Parathyroid adenoma (tissue), 2 donors: ENCODE measurements around the gene MYO5C.

Source experiments
- H2AFZ ChIP-seq: fragments of 300-600 bp; sonication (generic); one replicate; pipeline ENCODE4 v1.7.0; 2017; ENCODE audit warnings: antibody characterized with exemption, mild to moderate bottlenecking
- H3K27ac ChIP-seq: fragments of 300-600 bp; sonication (generic); one replicate; pipeline ENCODE4 v1.7.0; 2017
- H3K27me3 ChIP-seq: fragments of 300-600 bp; sonication (generic); one replicate; pipeline ENCODE4 v1.7.0; 2017; ENCODE audit warnings: low read length; ENCODE audit not compliant: control insufficient read depth, insufficient read depth
- H3K36me3 ChIP-seq: fragments of 300-600 bp; sonication (generic); one replicate; pipeline ENCODE4 v1.7.0; 2017; ENCODE audit warnings: low read length; ENCODE audit not compliant: control insufficient read depth, insufficient read depth
- H3K4me1 ChIP-seq: fragments of 300-600 bp; sonication (generic); one replicate; pipeline ENCODE4 v1.7.0; 2017; ENCODE audit warnings: control low read depth
- H3K4me2 ChIP-seq: fragments of 300-600 bp; sonication (generic); one replicate; pipeline ENCODE4 v1.7.0; 2017; ENCODE audit warnings: low read length
- H3K4me3 ChIP-seq: fragments of 300-600 bp; sonication (generic); one replicate; pipeline ENCODE4 v1.7.0; 2017; ENCODE audit warnings: low read depth, low read length
- H3K79me2 ChIP-seq: fragments of 300-600 bp; sonication (generic); one replicate; pipeline ENCODE4 v1.7.0; 2017; ENCODE audit warnings: control low read depth
- H3K9ac ChIP-seq: fragments of 300-600 bp; sonication (generic); one replicate; pipeline ENCODE4 v1.7.0; 2017; ENCODE audit warnings: mild to moderate bottlenecking
- H3K9me3 ChIP-seq: fragments of 300-600 bp; sonication (generic); one replicate; pipeline ENCODE4 v1.7.0; 2017; ENCODE audit warnings: low read length; ENCODE audit not compliant: control insufficient read depth
- CTCF ChIP-seq: fragments of 300-600 bp; sonication (generic); IDR thresholded peaks from one replicate; pipeline ENCODE4 v1.7.0; 2017; ENCODE audit warnings: antibody characterized with exemption, mild to moderate bottlenecking
- donor health status: primary hyperparathyroidism.

MYO5C gene

GRCh38 chr15:52220937-52221660 lies 74.5 kb downstream of the MYO5C start:
- H3K4me3 ChIP-seq, result no peak overlapping the region
- H3K27me3 ChIP-seq, result no peaks in the 10 kb centered on the region
- H2AFZ ChIP-seq, result no peak overlapping the region
- no peak overlapping the region for H3K27ac ChIP-seq
- no peaks in the 10 kb centered on the region for H3K4me1 ChIP-seq
- no peak overlapping the region for H3K4me2 ChIP-seq
- no peak overlapping the region for H3K9ac ChIP-seq
- no peaks in the 10 kb centered on the region for H3K79me2 ChIP-seq
- TF ChIP-seq CTCF, result no peak
- no peaks in the 10 kb centered on the region for H3K36me3 ChIP-seq
- H3K9me3 ChIP-seq, result no peaks in the 10 kb centered on the region

GRCh38 chr15:52220251-52220650 lies 75.4 kb downstream of the MYO5C start:
- H3K27me3 ChIP-seq, result no peaks in the 10 kb centered on the region
- no peak overlapping the region for H3K4me2 ChIP-seq
- H3K4me3 ChIP-seq, result no peak overlapping the region
- H2AFZ ChIP-seq, result no peak overlapping the region
- no peaks in the 10 kb centered on the region for H3K79me2 ChIP-seq
- H3K36me3 ChIP-seq, result no peaks in the 10 kb centered on the region
- no peak overlapping the region for H3K27ac ChIP-seq
- H3K9ac ChIP-seq, result no peak overlapping the region
- H3K4me1 ChIP-seq, result no peaks in the 10 kb centered on the region
- no peaks in the 10 kb centered on the region for H3K9me3 ChIP-seq
- TF ChIP-seq CTCF, result no peak

- no peaks in the 10 kb centered on the region for H3K79me2 ChIP-seq
- no peak overlapping the region for H3K4me3 ChIP-seq
- no peak overlapping the region for H3K4me2 ChIP-seq
- no peak overlapping the region for H2AFZ ChIP-seq
- H3K27ac ChIP-seq, result no peak overlapping the region
- no peaks in the 10 kb centered on the region for H3K9me3 ChIP-seq
- H3K4me1 ChIP-seq, result no peaks in the 10 kb centered on the region
- no peaks in the 10 kb centered on the region for H3K27me3 ChIP-seq
- no peak for TF ChIP-seq CTCF
- H3K9ac ChIP-seq, result no peak overlapping the region
- H3K36me3 ChIP-seq, result no peaks in the 10 kb centered on the region
Measured at GRCh38 chr15:52218816-52219215, 76.8 kb downstream of the MYO5C start.

- Histone ChIP-seq H3K9me3 (no peaks in the 10 kb centered on the region), H3K4me2 (no peak overlapping the region), H3K4me3 (no peak overlapping the region), H3K79me2 (no peaks in the 10 kb centered on the region), H3K9ac (no peak overlapping the region), H3K4me1 (no peaks in the 10 kb centered on the region), H3K27ac (no peak overlapping the region), H3K36me3 (no peaks in the 10 kb centered on the region), H3K27me3 (no peaks in the 10 kb centered on the region), H2AFZ (no peak overlapping the region)
- no peak for TF ChIP-seq CTCF
Measured at GRCh38 chr15:52218371-52218770, 77.2 kb downstream of the MYO5C start.

GRCh38 chr15:52217186-52217585 lies 78.4 kb downstream of the MYO5C start:
- Histone ChIP-seq H3K4me2 (no peak overlapping the region), H3K4me3 (no peak overlapping the region), H3K27ac (no peak overlapping the region), H3K9ac (no peak overlapping the region), H3K27me3 (no peaks in the 10 kb centered on the region), H3K9me3 (no peaks in the 10 kb centered on the region), H3K4me1 (no peaks in the 10 kb centered on the region), H3K79me2 (no peaks in the 10 kb centered on the region), H3K36me3 (no peaks in the 10 kb centered on the region), H2AFZ (no peak overlapping the region)
- no peak for TF ChIP-seq CTCF
